HL-60 (cell line): ENCODE data around the gene IPPK.

Experiments
- DNase-seq, 2 experiments: peaks; one replicate each; pipeline ENCODE4 v3.0.0-alpha.2; 2010 to 2020; ENCODE audit warnings: low read depth in 1 of 2, low spot score in 1 of 2
- H3K27ac ChIP-seq: fragments of 250-450 bp; sonication (Bioruptor Pico); replicated peaks from 2 replicates; pipeline ENCODE4 v1.5.1; 2020; ENCODE audit warnings: mild to moderate bottlenecking, moderate library complexity
- H3K27me3 ChIP-seq: fragments of 250-450 bp; sonication (Bioruptor Pico); 2 replicates; pipeline ENCODE4 v1.5.1; 2021; ENCODE audit warnings: mild to moderate bottlenecking, moderate library complexity; ENCODE audit not compliant: insufficient read depth, poor library complexity, severe bottlenecking
- H3K4me3 ChIP-seq: replicated peaks from 2 replicates; pipeline ENCODE4 v1.5.1; 2011; ENCODE audit warnings: mild to moderate bottlenecking, control low read depth, low read length; ENCODE audit not compliant: insufficient read depth
- GABPA ChIP-seq: IDR thresholded peaks from 2 replicates; pipeline ENCODE4 v1.6.1; 2012; ENCODE audit warnings: low read depth
- POLR2AphosphoS5 ChIP-seq: IDR thresholded peaks from 2 replicates; pipeline ENCODE4 v1.6.1; 2012; ENCODE audit warnings: low read depth
- SPI1 ChIP-seq: IDR thresholded peaks from 2 replicates; pipeline ENCODE4 v1.6.1; 2012; ENCODE audit warnings: low read depth, mild to moderate bottlenecking, borderline replicate concordance
- TF ChIP-seq, protein P1 (sequence below): IDR thresholded peaks from one replicate; pipeline ENCODE4 v1.5.1; 2011; ENCODE audit warnings: low read length, control low read depth, inconsistent platforms; ENCODE audit not compliant: insufficient read depth
- TF ChIP-seq, protein P2 (sequence below): IDR thresholded peaks from 2 replicates; pipeline ENCODE4 v1.6.1; 2012; ENCODE audit warnings: low read depth; ENCODE audit not compliant: insufficient replicate concordance

The IPPK gene

DNA sequence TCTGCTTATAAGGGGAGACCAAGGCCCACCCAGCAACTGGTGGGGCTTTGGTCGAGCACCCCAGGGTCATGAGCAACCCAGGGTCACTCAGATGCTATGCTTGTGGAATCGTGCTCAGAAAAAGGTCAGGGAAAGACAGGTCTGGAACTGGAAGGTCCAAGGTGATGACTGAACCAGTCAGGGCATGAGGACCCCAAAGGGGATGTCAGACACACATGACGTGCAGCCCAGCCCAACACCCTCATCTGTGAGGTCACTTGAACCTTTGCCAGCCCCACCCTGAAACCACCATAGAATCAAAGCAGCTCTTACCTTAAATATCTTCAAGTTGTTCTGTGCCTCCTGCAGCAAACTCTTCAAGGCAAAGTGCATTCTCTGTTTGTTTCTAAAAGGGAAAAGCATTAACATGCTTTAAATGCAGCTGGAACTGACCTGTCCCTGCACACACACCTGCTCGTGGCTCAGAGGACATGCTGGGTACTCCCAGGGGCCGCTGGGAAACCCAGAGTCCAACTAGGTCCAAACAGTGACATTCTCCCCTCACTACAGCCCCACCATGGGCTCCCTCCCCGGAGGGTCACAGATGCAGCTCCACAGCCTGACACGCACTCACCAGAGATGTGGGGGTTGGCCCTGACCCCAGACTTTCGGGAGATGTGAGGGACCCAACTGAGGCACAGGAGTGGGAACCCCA is 29.4 kb downstream of the IPPK start:
- no peak overlapping the region for H3K27ac ChIP-seq
- no peak for TF ChIP-seq SPI1
- TF ChIP-seq GABPA = no peak
- no peak for TF ChIP-seq POLR2AphosphoS5
- TF ChIP-seq, protein P1, sequence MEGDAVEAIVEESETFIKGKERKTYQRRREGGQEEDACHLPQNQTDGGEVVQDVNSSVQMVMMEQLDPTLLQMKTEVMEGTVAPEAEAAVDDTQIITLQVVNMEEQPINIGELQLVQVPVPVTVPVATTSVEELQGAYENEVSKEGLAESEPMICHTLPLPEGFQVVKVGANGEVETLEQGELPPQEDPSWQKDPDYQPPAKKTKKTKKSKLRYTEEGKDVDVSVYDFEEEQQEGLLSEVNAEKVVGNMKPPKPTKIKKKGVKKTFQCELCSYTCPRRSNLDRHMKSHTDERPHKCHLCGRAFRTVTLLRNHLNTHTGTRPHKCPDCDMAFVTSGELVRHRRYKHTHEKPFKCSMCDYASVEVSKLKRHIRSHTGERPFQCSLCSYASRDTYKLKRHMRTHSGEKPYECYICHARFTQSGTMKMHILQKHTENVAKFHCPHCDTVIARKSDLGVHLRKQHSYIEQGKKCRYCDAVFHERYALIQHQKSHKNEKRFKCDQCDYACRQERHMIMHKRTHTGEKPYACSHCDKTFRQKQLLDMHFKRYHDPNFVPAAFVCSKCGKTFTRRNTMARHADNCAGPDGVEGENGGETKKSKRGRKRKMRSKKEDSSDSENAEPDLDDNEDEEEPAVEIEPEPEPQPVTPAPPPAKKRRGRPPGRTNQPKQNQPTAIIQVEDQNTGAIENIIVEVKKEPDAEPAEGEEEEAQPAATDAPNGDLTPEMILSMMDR = no peak
- TF ChIP-seq, protein P2, sequence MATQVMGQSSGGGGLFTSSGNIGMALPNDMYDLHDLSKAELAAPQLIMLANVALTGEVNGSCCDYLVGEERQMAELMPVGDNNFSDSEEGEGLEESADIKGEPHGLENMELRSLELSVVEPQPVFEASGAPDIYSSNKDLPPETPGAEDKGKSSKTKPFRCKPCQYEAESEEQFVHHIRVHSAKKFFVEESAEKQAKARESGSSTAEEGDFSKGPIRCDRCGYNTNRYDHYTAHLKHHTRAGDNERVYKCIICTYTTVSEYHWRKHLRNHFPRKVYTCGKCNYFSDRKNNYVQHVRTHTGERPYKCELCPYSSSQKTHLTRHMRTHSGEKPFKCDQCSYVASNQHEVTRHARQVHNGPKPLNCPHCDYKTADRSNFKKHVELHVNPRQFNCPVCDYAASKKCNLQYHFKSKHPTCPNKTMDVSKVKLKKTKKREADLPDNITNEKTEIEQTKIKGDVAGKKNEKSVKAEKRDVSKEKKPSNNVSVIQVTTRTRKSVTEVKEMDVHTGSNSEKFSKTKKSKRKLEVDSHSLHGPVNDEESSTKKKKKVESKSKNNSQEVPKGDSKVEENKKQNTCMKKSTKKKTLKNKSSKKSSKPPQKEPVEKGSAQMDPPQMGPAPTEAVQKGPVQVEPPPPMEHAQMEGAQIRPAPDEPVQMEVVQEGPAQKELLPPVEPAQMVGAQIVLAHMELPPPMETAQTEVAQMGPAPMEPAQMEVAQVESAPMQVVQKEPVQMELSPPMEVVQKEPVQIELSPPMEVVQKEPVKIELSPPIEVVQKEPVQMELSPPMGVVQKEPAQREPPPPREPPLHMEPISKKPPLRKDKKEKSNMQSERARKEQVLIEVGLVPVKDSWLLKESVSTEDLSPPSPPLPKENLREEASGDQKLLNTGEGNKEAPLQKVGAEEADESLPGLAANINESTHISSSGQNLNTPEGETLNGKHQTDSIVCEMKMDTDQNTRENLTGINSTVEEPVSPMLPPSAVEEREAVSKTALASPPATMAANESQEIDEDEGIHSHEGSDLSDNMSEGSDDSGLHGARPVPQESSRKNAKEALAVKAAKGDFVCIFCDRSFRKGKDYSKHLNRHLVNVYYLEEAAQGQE = no peak
- no peaks in the 10 kb centered on the region for H3K27me3 ChIP-seq
- DNase-seq = no peak
- no peak overlapping the region for H3K4me3 ChIP-seq

DNA sequence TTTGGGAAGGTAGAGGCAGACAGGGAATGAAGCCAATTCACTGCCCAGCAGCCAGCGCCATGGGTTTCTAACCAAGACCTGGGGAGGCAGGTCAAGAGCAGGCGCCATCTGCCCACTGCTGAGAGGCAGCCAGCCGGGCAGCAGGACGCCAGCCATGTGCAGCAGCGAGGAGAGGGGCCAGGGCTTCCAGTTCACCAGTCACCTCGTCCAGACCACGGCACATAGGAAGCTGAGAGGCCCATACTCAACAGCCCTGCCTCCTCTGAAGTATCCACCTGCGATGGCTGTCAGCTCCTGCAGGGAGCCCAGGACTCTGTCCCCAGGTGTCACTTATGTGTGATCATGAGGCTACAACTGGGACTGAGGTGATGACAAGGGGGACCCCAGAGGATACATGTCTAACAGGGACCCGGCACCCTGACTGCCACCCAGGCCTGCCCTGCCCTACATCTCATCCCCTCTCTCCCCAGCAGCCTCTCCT is 30.1 kb downstream of the IPPK start:
- H3K27me3 ChIP-seq = no peaks in the 10 kb centered on the region
- TF ChIP-seq GABPA = no peak
- TF ChIP-seq, protein P1 = no peak
- TF ChIP-seq POLR2AphosphoS5 = no peak
- TF ChIP-seq, protein P2 = no peak
- TF ChIP-seq SPI1 = no peak
- no peak overlapping the region for H3K27ac ChIP-seq
- no peak for DNase-seq
- H3K4me3 ChIP-seq = no peak overlapping the region

DNA sequence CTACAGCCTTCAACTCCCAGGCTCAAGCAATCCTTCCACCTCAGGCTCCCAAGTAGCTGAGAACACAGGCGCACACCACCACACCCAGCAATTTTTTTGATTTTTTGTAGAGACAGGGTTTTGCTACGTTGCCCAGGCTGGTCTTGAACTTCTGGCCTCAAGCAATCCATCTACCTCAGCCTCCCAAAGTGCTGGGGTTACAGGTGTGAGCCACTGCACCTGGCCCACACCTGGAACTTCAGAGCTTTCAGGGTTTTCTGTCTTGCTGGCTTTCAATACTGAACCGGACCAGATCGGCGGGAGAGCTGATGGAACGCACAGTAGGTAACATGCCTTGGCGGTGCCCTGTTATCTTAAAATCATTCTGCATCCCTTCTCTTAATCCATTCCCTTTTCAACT is 30.8 kb downstream of the IPPK start:
- DNase-seq = no peak
- no peaks in the 10 kb centered on the region for H3K27me3 ChIP-seq
- no peak overlapping the region for H3K4me3 ChIP-seq
- H3K27ac ChIP-seq = no peak overlapping the region
- TF ChIP-seq POLR2AphosphoS5 (no peak), GABPA (no peak), SPI1 (no peak)
- TF ChIP-seq, protein P2 = no peak
- TF ChIP-seq, protein P1 = no peak
